Measurements from ENCODE around the gene NBPF12.
"Not testable (repeated sequence)": the region's sequence is repeated elsewhere in the genome, so short reads cannot be mapped to it uniquely, and the experiment has no call there.

The NBPF12 gene

DNA sequence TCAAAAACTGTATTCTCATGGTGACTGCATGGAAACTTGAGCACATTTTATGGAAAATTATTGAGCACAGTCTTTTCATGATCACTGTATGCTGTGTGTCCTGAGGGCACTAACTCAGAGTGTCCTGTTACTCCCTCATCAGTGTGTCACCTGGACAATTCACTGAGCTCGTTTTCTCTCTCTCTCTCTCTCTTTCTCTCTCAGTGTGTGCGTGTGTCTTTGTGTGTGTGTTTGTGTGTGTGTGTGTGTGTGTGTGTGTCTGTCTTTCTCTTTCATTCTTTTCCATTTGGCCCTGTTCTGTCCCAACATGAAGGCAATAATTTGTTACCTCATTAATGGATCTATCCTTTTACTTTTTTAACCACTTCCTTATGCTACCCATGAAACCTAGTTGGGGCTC, 49.4 kb downstream of the NBPF12 start:
- H3K36me3 ChIP-seq (ENCODE audit: insufficient read depth, low read length); H3K27me3 ChIP-seq (ENCODE audit: control insufficient read depth, insufficient read depth, low read length); H3K9ac ChIP-seq (ENCODE audit: low read depth, low read length); H3K9me3 ChIP-seq (replicated peaks; ENCODE audit: low read length); H3K4me1 ChIP-seq (ENCODE audit: control insufficient read depth, insufficient read depth, low read length); H3K4me2 ChIP-seq (ENCODE audit: low read length); H3K4me3 ChIP-seq (ENCODE audit: low read length): not testable (repeated sequence)

GRCh38 chr1:146989455-146989854, 51.3 kb downstream of the NBPF12 start:
- not testable (repeated sequence) for H3K36me3 ChIP-seq (ENCODE audit: insufficient read depth, low read length); H3K4me2 ChIP-seq (ENCODE audit: low read length); H3K27me3 ChIP-seq (ENCODE audit: control insufficient read depth, insufficient read depth, low read length); H3K9me3 ChIP-seq (replicated peaks; ENCODE audit: low read length); H3K9ac ChIP-seq (ENCODE audit: low read depth, low read length); H3K4me1 ChIP-seq (ENCODE audit: control insufficient read depth, insufficient read depth, low read length); H3K4me3 ChIP-seq (ENCODE audit: low read length)

DNA sequence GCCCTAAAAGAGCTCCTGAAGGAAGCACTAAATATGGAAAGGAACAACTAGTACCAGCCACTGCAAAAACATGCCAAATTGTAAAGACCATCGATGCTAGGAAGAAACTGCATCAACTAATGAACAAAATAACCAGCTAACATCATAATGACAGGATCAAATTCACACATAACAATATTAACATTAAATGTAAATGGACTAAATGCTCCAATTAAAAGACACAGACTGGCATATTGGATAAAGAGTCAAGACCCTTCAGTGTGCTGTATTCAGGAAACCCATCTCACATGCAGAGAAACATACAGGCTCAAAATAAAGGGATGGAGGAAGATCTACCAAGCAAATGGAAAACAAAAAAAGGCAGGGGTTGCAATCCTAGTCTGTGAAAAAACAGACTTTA, 70.4 kb downstream of the NBPF12 start:
- H3K9me3 ChIP-seq (replicated peaks; ENCODE audit: low read length); H3K4me3 ChIP-seq (ENCODE audit: low read length); H3K27me3 ChIP-seq (ENCODE audit: control insufficient read depth, insufficient read depth, low read length); H3K4me1 ChIP-seq (ENCODE audit: control insufficient read depth, insufficient read depth, low read length); H3K9ac ChIP-seq (ENCODE audit: low read depth, low read length); H3K36me3 ChIP-seq (ENCODE audit: insufficient read depth, low read length); H3K4me2 ChIP-seq (ENCODE audit: low read length): not testable (repeated sequence)

DNA sequence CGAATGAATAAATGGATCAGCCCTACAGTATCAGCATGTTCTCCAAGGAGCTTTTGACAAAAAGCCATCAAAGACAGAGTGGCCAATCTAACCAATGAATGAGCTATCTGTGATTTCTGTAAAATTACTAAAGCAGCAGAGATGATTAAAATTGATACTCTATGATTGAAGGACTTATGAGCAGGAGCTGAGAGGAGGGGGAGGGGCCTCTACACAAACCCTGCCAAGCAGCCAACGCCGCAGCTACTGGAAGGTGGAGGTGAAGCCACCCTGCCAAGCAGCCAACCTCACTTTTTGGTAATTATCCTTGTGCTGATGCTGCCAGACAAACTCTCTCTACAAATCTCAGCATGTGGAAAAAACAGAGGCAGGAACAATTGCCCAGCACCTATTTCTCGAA, 88.9 kb downstream of the NBPF12 start:
- not testable (repeated sequence) for H3K9me3 ChIP-seq (replicated peaks; ENCODE audit: low read length); H3K4me2 ChIP-seq (ENCODE audit: low read length); H3K27me3 ChIP-seq (ENCODE audit: control insufficient read depth, insufficient read depth, low read length); H3K9ac ChIP-seq (ENCODE audit: low read depth, low read length); H3K36me3 ChIP-seq (ENCODE audit: insufficient read depth, low read length); H3K4me3 ChIP-seq (ENCODE audit: low read length); H3K4me1 ChIP-seq (ENCODE audit: control insufficient read depth, insufficient read depth, low read length)

- not testable (repeated sequence) for H3K4me1 ChIP-seq (ENCODE audit: control insufficient read depth, insufficient read depth, low read length); H3K9me3 ChIP-seq (replicated peaks; ENCODE audit: low read length); H3K36me3 ChIP-seq (ENCODE audit: insufficient read depth, low read length); H3K4me3 ChIP-seq (ENCODE audit: low read length); H3K27me3 ChIP-seq (ENCODE audit: control insufficient read depth, insufficient read depth, low read length); H3K9ac ChIP-seq (ENCODE audit: low read depth, low read length); H3K4me2 ChIP-seq (ENCODE audit: low read length)
Observed at GRCh38 chr1:147030066-147030653, 92.0 kb downstream of the NBPF12 start.

DNA sequence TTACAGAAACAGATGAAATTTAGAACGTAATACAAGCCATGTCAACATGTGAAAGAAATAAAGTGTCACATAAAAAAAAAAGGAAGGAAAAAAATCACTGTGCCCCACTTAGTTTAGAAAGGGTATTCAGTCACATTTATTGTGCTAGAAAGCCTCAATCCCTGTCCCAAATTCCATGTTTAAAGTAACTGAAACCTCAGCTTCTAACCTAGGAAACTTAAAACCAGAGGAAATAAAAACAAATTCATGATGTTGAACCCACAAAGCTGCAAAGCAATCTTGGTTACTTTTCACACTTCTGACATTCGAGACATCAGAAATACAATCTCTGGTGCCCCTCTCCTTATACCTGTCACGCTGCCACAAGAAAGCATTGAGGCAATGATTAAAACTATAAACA, 101.8 kb downstream of the NBPF12 start:
- H3K4me1 ChIP-seq (ENCODE audit: control insufficient read depth, insufficient read depth, low read length) = no peaks in the 10 kb centered on the region
- no peak overlapping the region for H3K9ac ChIP-seq (ENCODE audit: low read depth, low read length)
- H3K27me3 ChIP-seq (ENCODE audit: control insufficient read depth, insufficient read depth, low read length) = peaks cover 10% of the 10 kb centered on the region
- H3K36me3 ChIP-seq (ENCODE audit: insufficient read depth, low read length) = no peaks in the 10 kb centered on the region
- H3K4me3 ChIP-seq (ENCODE audit: low read length) = no peak overlapping the region
- no peaks in the 10 kb centered on the region for H3K9me3 ChIP-seq (replicated peaks; ENCODE audit: low read length)
- H3K4me2 ChIP-seq (ENCODE audit: low read length) = no peak overlapping the region

GRCh38 chr1:147042891-147043290, 104.8 kb downstream of the NBPF12 start:
- H3K9ac ChIP-seq (ENCODE audit: low read depth, low read length); H3K9me3 ChIP-seq (replicated peaks; ENCODE audit: low read length); H3K4me1 ChIP-seq (ENCODE audit: control insufficient read depth, insufficient read depth, low read length); H3K4me2 ChIP-seq (ENCODE audit: low read length); H3K4me3 ChIP-seq (ENCODE audit: low read length); H3K36me3 ChIP-seq (ENCODE audit: insufficient read depth, low read length): not testable (repeated sequence)
- H3K27me3 ChIP-seq (ENCODE audit: control insufficient read depth, insufficient read depth, low read length) = peaks cover 10% of the 10 kb centered on the region

DNA sequence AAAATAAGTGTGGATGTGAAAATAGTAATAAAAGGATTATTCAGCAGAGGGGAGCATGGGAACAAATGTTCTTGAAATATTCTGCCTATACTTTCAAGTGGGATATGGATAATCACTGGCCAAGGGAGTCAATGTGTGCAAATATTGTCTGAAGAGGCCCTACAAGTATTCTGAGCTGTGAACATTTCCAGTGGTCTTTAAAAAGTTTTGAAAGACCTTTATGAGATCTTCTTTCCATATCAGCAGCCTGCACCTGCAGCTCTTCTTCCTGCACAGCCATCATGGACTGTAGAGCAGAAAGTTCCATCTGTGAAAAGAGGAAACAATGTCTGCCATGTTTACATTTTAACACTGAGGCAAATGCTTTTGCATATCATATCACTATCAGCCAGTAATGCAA, 106.4 kb downstream of the NBPF12 start:
- not testable (repeated sequence) for H3K9ac ChIP-seq (ENCODE audit: low read depth, low read length); H3K36me3 ChIP-seq (ENCODE audit: insufficient read depth, low read length); H3K27me3 ChIP-seq (ENCODE audit: control insufficient read depth, insufficient read depth, low read length); H3K9me3 ChIP-seq (replicated peaks; ENCODE audit: low read length); H3K4me1 ChIP-seq (ENCODE audit: control insufficient read depth, insufficient read depth, low read length); H3K4me2 ChIP-seq (ENCODE audit: low read length); H3K4me3 ChIP-seq (ENCODE audit: low read length)

Data from skeletal muscle satellite cell (primary cell).